Skeletal muscle cell (primary cell): ENCODE data around the gene NR2C2.
"Not testable (repeated sequence)": the region's sequence is repeated elsewhere in the genome, so short reads cannot be mapped to it uniquely, and the experiment has no call there.

Source experiments
- DNase-seq: peaks from one replicate; pipeline ENCODE4 v3.0.0-alpha.2; 2010; ENCODE audit warnings: low read depth
- H3K4me3 ChIP-seq: 2 replicates; pipeline ENCODE4 v1.5.1; 2011; ENCODE audit warnings: low read depth, mild to moderate bottlenecking, control low read depth, low read length, moderate library complexity

Gene NR2C2

DNA sequence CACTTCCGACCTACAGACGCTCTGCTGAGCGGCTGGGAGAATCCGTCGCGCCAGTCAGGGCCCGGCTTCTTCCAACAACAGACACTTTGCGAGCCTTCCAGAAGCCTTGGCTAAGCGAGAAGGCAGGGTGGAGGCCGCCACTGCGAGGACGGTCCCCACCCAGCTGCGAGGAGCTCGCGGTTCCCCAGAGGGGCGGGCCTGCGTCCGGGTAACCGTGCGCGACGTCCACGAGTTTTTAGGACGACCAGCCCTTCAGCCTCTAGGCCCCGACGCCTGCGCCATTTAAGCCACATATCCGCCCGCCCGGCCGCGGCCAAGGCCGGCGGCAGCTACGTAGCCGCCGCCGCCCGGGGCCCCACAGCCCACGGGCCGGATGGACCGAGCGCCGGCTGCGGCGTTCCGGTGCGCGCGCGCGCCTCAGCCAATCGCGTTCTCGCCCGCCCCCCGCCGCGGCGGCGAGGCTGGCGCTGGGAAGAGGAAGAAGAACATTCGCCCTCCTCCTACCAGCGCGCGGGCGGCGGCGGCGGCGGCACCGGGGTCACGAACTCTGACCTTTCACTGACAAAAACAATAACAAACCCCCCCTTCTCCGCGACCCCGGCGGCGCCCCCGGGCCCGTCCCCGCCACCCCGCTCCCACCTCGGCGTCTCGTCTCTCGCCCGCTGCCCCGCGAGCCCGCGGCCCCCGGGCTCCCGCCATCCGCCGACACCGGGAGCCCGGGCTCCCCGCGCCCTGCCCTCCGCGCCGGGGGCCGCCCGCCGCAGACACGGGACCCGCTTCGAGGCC, at the start of gene NR2C2:
TSS of gene NR2C2 (plus strand) at position 484 of the 786 bp plus-strand sequence. CDS start 56,332 bp downstream, outside the sequence.
- DNase-seq = no peak

DNA sequence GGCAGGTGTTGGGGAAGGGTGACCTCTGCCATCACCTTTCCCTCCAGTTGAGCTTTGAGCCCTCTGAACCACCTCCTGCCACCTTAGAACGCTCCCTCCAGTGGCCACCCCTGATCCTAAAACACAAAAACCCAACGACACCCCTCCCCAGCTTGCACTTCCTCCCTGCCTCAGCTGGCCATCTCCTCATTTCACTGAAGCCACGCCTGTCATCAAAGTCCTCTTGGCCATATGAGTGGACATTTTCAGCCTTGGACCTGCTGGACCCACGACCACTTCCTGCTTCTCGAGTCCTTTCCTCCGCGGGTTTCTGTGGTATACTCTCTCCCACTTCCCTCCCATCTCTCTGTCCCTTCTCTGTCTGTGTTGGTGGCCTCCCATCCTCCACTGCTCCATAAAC, 48.5 kb upstream of the NR2C2 start:
- H3K4me3 ChIP-seq = no peak overlapping the region
- no peak for DNase-seq

More for the DNA sequence above, at the start of gene NR2C2:
- peak within 1 kb of the TSS; percentile 90 for H3K4me3 ChIP-seq

DNA sequence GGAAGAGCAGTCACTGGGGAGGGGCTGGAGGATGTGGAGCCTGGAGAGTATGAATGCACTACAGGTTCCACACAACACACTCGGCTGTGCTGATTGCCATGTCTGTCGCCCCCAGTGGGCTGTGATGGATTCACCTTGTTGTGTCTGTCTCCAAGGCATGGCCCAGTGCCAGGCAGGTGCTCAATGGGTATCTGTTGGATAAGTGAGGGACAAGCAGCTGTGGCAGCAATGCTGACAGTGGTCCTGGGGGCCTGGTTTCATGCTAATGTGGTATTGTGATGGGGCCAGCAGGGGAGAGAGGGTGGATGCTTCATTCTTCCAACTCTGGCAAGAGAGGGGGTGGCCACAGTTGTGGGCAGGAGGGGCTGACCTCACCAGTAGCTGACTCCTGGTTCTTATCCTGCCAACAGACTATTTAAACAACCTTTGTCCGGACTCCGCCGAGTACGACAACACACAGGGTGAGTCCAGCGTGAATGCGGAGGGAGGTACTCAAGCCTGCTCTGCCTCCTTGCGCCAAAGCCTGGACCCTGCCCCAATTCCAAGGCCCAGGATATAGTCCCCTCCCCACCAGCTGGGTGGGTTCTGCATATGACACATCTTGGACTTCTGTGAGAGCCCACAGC, 47.3 kb upstream of the NR2C2 start:
- no peak for DNase-seq

DNA sequence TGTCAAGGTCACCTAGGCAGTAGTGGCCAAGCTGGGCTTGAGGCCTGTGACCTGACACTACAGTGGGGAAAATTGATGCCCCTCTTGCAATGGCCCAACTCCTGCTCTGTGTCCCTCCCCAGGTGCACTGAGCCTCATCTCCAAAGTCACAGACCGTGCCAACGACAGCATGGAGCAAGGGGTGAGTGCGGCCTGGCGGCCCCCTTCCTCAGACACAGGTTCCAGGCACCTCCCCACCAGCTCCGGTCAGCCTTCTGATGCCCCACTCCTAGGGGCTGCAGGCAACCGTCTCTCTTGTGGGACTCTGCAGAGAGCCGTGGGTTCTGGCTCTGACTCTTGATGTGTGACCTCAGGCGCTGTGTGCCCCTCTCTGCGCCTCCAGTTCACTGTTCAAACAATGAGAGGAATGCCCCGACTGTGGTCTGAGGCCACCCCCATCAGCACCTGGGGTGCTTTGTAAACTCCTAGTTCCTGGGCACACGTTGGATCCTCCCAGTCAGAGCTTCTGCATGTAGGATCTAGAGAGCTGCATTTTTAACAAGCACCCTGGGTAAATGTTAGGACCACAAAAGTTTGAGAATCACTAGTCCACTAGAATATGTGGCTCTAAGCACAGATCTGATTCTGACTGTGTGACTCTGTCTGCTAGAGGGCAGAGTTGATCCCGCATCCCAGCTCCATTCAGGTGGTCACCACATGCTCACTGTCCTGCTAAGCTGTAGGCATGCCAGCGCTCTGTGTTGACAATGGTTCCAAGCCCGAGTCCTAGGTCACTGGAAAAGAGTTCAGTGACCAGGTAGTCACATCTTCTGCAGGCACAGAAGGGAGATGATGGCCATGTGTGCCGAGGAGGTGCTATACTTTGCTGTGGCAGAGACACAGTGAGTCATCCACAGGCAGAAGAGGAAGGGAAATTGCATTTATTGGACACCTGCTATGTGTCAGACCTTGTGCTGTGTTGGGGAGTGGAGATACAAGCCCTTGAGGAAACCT, 46.2 kb upstream of the NR2C2 start:
- DNase-seq = no peak
- no peak overlapping the region for H3K4me3 ChIP-seq

More for the DNA sequence above, 47.3 kb upstream of the NR2C2 start:
- H3K4me3 ChIP-seq = no peak overlapping the region

DNA sequence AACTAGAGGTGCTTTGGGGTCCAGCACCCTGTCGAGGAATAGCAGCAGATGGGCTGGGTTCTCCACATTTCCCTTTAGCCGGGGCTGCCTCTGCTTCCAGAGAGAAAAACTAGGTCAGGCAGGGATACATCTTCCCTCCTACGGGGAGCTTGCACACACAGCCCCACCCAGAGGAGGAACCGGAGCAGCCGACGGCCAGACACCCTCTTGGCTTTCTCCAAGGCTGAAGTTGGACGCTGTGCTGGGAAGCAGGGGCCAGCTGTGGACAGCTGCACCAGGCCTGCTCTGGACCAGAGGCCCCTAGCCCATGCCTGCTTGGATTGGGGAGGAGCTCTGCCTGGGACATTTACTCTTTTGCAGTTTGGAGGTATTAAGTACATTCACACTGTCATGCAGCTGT, 44.7 kb upstream of the NR2C2 start:
- no peak overlapping the region for H3K4me3 ChIP-seq
- DNase-seq = no peak

DNA sequence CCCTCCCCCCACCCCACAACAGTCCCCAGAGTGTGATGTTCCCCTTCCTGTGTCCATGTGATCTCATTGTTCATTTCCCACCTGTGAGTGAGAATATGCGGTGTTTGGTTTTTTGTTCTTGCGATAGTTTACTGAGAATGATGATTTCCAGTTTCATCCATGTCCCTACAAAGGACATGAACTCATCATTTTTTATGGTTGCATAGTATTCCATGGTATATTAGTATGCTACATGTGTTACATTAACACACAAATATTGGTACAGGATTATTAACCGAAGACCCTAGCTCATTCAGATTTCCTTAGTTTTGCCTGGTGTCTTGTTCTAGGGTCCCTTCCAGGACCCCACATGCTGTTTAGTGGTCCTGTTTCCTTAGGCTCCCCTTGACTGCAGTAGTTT, 43.9 kb upstream of the NR2C2 start:
- not testable (repeated sequence) for H3K4me3 ChIP-seq, DNase-seq

DNA sequence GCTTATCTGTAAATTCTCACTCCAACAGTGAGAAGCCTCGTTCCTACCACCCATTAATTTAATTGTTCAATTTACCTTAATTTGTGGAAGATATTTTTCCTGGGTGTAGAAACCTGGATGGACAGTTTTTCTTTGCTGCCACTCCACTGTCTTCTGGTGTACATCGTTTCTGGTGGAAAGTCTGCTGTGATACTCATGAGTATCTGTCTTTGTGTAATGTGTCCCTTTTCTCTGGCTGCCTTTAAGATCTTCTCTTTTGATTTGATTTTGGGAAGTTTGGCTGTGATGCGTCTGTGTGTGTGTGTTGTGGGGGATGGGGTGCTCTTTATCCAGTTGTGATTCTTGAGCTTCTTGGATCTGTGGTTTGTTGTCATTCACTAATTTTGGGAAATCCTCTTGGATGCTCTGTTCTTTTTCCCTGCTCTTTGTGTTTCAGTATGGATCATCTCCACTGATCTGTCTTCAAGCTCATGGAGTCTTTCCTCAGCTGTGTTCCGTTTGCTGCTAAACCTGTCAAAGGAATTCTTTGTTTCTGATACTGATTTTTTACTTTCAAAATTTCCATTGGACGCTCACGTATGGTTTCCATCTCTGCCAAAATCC, 42.2 kb upstream of the NR2C2 start:
- H3K4me3 ChIP-seq = no peak overlapping the region
- no peak for DNase-seq

DNA sequence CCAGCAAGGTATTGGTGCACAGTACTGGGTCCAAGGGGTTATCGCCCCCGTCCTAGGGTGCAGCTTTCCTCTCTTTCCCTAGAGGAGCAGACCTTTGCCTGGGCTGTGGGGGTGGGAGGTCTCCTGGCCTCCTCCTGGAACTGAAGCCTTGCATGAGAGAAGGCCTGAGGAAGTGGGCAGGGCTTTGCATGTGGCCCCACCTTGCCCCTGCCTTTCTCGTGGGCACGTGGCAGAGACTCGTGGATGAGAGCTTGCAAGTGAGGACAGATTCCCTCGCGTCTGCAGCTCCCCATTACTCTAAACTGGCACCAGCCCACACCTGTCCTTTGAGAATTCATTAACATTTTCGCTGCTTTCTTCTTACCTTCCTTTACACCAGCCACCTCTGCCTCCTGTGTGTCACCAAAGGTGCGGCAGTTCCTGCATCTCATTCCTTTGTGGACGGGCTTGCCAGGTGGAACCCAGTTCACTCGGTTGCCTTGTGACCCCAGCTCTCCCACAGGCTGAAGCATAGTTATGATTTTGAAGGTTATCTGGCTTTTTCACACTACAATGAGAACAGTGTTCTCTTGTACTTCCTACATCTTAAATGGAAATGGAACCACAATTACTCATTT, 40.9 kb upstream of the NR2C2 start:
- DNase-seq = no peak
- no peak overlapping the region for H3K4me3 ChIP-seq

DNA sequence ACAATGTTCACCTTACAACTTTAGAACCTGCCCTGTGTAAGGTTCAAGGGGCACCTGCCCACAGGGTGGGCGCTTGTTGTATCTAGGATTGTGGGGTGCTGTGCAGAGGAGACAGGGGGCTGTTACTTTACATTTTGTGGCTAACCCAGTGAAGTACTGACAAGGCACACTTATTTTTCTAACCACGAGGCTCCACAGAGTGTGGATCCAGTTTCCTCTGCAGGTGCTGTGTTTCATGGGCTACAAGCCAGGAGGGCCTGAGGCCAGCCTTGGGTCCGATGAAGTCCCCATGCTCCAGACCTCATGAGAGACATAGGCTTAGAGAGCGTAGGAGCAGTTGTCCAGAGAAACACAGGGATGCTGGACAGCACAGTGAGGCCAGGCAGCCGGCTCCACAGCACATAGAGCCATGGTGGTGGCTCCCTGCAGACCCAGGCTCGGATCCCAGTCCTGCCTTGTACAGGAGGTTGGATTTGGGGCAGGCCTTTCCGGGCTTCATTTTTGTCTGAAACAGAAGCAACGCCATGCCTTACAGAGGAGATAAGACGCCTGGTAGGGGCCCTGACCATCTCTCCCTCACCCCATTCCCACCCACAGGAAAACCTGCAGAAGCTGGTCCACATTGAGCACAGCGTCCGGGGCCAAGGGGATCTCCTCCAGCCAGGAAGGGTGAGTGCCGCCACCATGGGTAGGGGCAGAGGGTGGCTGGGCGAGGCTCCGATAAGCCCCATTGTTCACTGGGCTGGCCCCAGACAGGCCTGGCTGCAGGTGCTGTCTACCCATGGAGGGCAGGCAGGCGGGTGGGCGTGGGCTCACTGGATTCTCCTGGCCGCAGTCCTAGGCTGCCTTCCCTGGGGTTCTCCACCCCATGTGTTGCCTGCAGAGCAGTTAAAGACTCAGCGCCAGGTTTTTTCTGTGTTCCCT, 40.1 kb upstream of the NR2C2 start:
- H3K4me3 ChIP-seq = no peak overlapping the region
- DNase-seq = no peak

DNA sequence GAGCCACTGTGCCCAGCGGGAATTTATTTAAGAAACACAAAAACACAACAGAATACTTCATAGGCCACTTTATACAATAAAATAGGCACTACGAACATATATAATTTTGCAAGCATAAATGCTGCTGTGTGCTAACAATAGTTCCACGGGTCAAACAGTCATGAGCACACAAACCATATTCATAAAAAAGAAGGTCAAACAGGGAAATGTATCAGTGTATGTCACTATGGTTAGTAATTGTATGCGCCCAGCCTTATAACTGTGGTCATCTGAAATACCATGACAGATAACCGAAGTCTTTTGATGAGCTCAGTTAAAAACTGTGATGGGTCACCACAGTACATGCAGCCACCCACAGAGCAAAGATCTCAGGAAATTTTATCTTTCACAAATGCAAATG, 38.1 kb upstream of the NR2C2 start:
- DNase-seq = no peak
- H3K4me3 ChIP-seq = no peak overlapping the region

DNA sequence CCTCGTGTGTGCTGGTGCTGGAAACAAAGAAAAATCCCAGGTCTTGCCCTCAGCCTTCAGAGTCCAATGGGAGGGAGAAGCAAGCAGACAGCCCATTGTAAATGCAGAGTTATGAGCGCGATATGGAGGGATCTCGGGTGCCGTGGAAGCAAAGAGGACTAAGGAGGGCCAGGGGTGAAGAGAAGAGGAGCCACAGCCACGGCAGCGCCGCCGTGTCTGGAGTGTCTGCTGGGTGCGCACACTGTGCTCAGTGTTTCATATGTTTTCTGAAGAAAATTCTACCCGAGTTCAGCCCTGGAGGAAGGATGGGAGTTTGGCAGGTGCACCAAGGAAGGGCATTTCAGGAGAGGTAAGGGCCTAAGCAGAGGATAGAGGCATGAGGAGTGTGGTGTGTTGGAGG, 35.7 kb upstream of the NR2C2 start:
- no peak for DNase-seq
- no peak overlapping the region for H3K4me3 ChIP-seq

DNA sequence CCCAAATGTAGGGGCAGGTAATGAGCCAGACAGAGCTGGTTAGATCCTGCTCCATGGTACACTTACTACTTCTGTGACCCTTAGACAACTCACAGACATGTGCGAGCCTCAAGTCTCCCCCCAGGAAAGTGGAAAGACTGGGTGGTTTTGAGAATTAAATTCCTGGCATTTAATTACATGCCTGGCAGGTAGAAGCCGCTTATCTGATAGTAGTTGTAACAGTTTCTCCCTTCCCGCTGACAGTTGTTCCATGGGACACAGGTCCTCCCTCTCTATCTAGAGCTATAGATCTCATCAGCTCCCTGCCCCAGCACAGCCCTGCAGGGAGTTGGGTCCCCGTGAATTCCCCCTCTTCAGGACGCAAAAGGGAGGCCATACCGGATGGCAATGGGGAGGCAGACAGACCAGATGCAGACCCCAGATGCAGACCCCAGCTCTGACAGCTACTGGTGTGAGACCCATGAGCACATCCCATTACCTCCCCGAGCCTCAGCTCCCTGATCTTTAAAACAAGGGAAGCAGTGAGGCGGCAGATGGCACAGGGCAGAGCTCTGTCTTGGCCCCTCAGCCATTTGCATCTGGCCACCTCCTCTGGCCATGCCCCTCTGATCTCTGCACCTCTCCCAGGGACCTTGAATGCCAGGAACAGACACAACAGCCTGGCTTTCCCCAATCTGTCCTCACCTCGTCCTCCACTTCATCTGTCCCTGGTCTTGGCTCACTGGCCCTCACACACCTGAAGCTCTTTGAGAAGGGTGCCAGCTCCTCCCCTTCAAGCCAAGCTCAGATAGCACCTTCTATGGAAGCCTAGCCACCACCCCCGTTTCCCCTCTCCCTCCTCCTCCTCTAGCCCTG, 34.1 kb upstream of the NR2C2 start:
- H3K4me3 ChIP-seq = no peak overlapping the region
- DNase-seq = no peak

DNA sequence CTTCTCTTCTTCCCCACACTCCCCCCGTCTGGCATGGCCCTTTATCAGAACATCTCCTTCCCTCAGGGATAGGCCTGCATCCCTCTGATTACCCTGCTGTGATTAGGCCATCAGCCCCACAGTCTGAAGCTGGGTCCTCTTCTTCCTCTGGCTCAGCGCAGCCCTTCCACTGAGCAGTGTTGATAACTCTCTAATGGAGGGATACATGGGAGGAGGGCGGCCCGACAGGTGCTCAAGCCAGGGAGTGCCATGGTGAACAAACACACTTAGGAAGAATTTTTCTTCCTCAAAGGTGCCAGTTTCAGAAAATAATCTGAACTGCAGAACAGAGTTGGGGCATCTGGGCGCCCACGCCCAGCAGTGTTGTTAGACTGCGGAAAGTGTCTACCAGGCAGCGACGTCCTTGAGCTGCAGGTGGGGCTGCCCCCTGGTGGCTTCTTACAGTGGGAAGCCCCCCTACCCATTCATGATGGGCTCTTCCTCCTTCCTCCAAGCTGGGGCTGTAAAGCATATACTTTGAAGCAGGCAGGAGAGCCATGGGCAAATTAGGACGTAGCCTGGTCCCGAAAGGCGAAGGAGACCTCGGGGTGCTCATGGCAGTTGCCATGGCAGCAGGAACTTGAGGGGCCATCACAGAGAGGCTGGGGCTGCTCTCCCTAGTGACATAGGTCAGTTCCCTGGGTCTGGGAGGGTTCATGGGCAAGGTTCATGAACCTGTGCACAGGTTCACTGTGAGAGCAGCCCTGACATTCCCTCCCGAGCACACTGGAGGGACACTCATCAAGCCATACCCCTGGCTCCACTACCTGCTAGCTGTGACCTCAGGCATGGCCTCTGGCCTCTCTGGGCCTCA, 33.2 kb upstream of the NR2C2 start:
- no peak overlapping the region for H3K4me3 ChIP-seq
- no peak for DNase-seq

DNA sequence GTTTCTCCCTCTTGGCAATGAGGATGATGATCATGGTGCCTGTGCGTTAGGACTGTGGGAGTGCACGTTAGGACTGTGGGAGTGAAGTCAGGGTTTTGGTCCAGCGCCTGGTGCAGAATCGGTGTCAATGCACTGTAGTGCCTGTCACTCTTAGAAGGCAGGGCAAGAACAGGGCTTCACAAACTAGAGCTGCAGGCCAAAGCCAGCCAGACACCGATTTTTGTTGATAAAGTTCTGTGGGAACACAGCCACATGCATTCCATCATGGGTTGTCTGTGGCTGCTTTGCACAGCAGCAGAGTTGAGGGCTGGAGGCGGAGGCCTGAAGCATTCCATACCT, 32.6 kb upstream of the NR2C2 start:
- H3K4me3 ChIP-seq = no peak overlapping the region
- no peak for DNase-seq

DNA sequence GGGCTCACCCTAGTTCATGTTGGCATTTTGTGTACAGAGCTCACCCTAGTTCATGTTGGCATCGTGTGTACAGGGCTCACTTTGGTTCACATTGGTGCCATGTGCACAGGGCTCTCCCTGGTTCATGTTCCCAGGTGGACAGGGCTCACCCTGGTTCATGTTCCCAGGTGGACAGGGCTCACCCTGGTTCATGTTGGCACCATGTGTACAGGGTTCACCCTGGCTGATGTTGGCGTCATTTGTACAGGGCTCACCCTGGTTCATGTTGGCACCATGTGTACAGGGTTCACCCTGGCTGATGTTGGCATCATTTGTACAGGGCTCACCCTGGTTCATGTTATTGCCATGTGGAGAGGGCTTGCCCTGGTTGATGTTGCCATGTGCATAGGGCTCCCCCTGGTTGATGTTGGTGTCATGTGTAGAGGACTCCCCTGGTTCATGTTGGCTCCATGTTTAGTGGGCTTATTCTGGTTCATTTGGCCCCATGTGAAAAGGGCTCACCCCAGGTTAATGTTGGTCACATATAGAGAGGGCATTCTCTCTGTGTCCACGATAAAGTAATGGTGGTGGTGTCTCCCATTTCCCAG, 31.7 kb upstream of the NR2C2 start:
- DNase-seq = no peak
- no peak overlapping the region for H3K4me3 ChIP-seq

DNA sequence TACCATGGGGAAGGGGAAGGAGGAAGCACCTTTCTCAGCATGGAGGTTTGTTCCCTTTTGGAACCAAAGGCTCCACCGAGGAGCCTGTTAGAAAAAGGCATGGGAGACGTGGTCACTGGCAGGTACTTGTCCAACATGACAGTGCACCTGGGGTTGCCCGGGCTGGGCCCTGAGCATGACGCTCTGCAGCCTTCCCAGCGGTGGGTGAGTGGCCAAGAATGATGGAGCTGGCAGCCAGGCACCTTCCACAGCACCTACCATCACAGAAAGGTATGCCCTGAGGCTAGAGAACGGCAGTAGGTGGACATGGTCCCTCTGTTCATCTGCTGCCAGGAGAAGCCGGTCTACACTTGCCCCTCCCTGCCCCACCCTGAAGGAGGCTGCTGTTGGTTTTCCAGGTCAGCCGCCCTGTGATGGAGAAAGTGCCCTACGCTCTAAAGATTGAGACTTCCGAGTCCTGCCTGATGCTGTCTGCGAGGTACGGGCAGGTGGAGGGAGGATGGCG, 29.0 kb upstream of the NR2C2 start:
- no peak overlapping the region for H3K4me3 ChIP-seq
- DNase-seq = no peak
